ENCODE measurements around the gene ERICH6B. TPM values are rescaled to one million over a fixed set of nuclear protein-coding genes. Genes with fewer than 3 reads are reported as not detected.
"Not testable (repeated sequence)": the region's sequence is repeated elsewhere in the genome, so short reads cannot be mapped to it uniquely, and the experiment has no call there.

The ERICH6B gene
- total RNA-seq (ENCODE audit: low replicate concordance) = not detected in 2 replicates

DNA sequence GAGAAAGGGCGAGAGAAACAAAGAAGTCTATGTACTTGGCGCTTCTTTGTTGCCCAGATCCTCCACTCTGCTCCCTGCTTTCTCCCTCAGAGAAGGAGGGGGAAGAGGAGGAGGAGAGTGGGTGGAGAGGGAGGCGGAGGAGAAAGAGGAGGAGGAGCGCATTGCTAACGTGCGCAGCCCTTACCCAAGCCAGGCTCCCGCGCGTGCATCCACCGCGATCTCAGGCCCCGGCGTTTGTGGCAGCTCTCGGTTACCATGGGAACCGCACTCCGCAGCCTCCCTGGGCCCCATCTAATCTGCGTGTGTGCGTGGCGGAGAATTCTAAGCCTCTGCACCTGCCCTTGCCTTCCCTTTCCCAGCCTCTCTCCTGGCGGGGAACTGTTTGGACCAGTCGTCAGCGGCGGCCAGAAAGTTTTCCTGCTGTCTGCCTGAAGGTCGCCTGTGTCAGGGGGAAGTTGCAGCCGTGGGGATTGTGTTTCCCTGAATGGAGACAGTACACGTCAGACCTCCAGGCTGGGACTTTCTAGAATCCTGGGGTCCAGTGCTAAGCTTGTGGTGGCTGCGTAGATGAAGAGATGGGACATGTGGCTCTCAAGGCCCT lies at the start of gene ERICH6B:
TSS of gene ERICH6B (minus strand) at position 239 of the 601 bp plus-strand sequence. CDS start 18,734 bp downstream, outside the sequence.
- no peak for TF ChIP-seq CTCF (IDR thresholded peaks at IDR 0.05; ENCODE audit: insufficient read depth, low read length)
- DNase-seq (ENCODE audit: low read depth) = peak; percentile 6
- H3K4me3 ChIP-seq (ENCODE audit: low read depth, low read length) = no peak within 1 kb of the TSS

- not testable (repeated sequence) for DNase-seq (ENCODE audit: low read depth); H3K4me3 ChIP-seq (ENCODE audit: low read depth, low read length)
Measured at GRCh38 chr13:45662903-45663302, 47.4 kb upstream of the ERICH6B start.

GRCh38 chr13:45662162-45662561 lies 46.6 kb upstream of the ERICH6B start:
- no peak for DNase-seq (ENCODE audit: low read depth)
- no peak overlapping the region for H3K4me3 ChIP-seq (ENCODE audit: low read depth, low read length)
- no peak for TF ChIP-seq CTCF (IDR thresholded peaks at IDR 0.05; ENCODE audit: insufficient read depth, low read length)

DNA sequence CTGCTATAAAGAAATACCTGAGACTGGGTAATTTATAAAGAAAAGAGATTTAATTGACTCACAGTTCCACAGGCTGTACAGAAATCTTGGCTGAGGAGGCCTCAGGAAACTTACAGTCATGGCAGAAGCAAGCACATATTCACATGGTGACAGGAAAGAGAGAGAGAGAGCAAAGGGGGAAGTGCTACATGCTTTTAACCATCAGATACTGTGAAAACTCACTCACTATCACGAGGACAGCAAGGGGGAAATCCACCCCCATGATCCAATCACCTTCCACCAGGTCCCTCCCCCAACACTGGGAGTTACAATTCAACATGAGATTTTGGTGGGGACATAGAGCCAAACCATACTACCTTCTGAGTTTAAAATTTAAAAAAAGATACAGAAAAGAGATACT lies 44.9 kb upstream of the ERICH6B start:
- not testable (repeated sequence) for H3K4me3 ChIP-seq (ENCODE audit: low read depth, low read length); DNase-seq (ENCODE audit: low read depth)

- H3K4me3 ChIP-seq (ENCODE audit: low read depth, low read length) = no peak overlapping the region
- TF ChIP-seq CTCF (IDR thresholded peaks at IDR 0.05; ENCODE audit: insufficient read depth, low read length) = no peak
- no peak for DNase-seq (ENCODE audit: low read depth)
Measured at GRCh38 chr13:45659536-45659935, 44.0 kb upstream of the ERICH6B start.

DNA sequence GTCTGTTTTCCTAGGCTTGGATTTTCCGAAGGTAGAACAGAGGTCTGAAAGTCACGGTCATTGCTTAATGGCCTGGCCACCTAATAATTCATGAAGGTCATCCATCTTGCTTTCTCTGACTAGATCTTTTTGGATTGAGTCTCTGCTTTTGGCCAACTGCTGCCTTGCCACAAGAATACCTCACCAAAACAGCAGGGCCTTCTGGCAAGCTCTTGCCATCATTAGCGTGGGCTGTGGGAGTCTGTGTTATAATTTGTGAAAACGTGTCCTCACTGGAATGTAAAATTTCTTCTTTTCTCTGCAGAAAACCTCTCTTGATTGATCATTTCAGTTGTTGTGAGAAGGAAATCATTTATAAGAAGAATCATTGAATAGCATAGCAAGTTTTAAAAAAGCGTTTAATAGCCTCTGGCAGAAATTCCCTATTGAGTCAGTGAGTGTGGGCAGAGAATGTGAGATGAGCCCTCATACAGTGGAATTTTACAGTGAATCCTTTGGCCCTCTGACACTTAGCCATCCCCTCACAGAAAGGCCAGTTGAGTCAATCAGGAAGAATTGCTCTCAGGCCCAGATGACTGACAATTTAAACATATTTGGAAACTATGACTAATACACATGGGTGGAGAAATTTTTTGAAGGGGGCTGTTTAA lies 43.2 kb upstream of the ERICH6B start:
- H3K4me3 ChIP-seq (ENCODE audit: low read depth, low read length) = no peak overlapping the region
- DNase-seq (ENCODE audit: low read depth) = peak; percentile 6
- TF ChIP-seq CTCF (IDR thresholded peaks at IDR 0.05; ENCODE audit: insufficient read depth, low read length) = no peak

DNA sequence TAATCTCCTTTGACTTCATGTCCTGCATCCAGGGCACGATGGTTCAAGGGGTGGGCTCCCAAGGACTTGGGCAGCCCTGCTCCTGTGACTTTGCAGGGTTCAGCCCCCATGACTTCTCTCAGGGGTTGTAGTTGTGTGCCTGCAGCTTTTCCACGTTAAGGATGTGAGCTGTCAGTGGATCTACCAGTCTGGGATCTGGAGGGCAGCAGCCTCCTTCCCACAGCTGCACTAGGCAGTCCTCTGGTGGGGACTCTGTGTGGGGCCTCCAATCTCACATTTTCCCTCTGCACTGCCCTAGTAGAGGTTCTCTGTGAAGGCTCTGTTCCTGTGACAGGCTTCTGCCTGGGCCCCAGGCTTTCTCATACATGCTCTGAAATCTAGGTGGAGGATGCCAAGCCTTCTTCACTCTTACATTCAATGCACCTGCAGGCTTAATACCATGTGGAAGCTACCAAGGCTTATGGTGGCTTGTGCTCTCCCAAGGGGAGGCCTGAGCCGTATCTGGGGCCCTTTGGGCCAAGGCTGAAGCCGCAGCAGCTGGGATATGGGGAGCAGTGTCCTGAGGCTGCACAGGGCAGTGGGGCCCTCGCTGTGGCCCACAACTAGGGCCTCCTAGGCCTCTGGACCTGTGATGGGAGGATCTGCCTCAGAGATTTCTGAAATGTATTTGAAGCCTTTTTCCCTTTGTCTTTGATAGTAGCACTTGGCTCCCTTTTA lies 39.3 kb upstream of the ERICH6B start:
- no peak for TF ChIP-seq CTCF (IDR thresholded peaks at IDR 0.05; ENCODE audit: insufficient read depth, low read length)
- H3K4me3 ChIP-seq (ENCODE audit: low read depth, low read length) = no peak overlapping the region
- DNase-seq (ENCODE audit: low read depth) = no peak

DNA sequence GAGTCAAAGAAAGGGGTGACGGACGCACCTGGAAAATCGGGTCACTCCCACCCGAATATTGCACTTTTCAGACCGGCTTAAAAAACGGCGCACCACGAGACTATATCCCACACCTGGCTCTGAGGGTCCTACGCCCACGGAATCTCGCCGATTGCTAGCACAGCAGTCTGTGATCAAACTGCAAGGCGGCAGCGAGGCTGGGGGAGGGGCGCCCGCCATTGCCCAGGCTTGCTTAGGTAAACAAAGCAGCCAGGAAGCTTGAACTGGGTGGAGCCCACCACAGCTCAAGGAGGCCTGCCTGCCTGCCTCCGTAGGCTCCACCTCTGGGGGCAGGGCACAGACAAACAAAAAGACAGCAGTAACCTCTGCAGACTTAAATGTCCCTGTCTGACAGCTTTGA lies 29.7 kb upstream of the ERICH6B start:
- not testable (repeated sequence) for H3K4me3 ChIP-seq (ENCODE audit: low read depth, low read length); DNase-seq (ENCODE audit: low read depth)

- not testable (repeated sequence) for DNase-seq (ENCODE audit: low read depth)
Measured at GRCh38 chr13:45642159-45642558, 26.6 kb upstream of the ERICH6B start.

GRCh38 chr13:45635291-45635690 lies 19.8 kb upstream of the ERICH6B start:
- not testable (repeated sequence) for H3K4me3 ChIP-seq (ENCODE audit: low read depth, low read length); DNase-seq (ENCODE audit: low read depth)

More at GRCh38 chr13:45642159-45642558, 26.6 kb upstream of the ERICH6B start:
- not testable (repeated sequence) for H3K4me3 ChIP-seq (ENCODE audit: low read depth, low read length)
